ENCODE results near the gene RXFP4. TPM values are rescaled to one million over a fixed set of nuclear protein-coding genes. Genes with fewer than 3 reads are reported as not detected.

Gene RXFP4
- total RNA-seq, 1 donor from 2014 or later = not detected

GRCh38 chr1:155970531-155971167 lies 29.2 kb downstream of the RXFP4 start:
- TF ChIP-seq CTCF (IDR thresholded peaks at IDR 0.05; ENCODE audit: insufficient read depth, low read length, poor library complexity, severe bottlenecking) = no peak
- no peak for DNase-seq (ENCODE audit: low read depth)
- Histone ChIP-seq H3K27me3 (ENCODE audit: control insufficient read depth, insufficient read depth, low read length) (no peaks in the 10 kb centered on the region), H3K4me3 (ENCODE audit: low read depth, low read length) (no peak overlapping the region), H3K36me3 (ENCODE audit: control insufficient read depth, insufficient read depth, low read length) (no peaks in the 10 kb centered on the region)

- Histone ChIP-seq H3K36me3 (ENCODE audit: control insufficient read depth, insufficient read depth, low read length) (no peaks in the 10 kb centered on the region), H3K27me3 (ENCODE audit: control insufficient read depth, insufficient read depth, low read length) (no peaks in the 10 kb centered on the region), H3K4me3 (ENCODE audit: low read depth, low read length) (no peak overlapping the region)
- no peak for TF ChIP-seq CTCF (IDR thresholded peaks at IDR 0.05; ENCODE audit: insufficient read depth, low read length, poor library complexity, severe bottlenecking)
- no peak for DNase-seq (ENCODE audit: low read depth)
Measured at GRCh38 chr1:155971910-155972809, 30.7 kb downstream of the RXFP4 start.

GRCh38 chr1:155973723-155974122 lies 32.3 kb downstream of the RXFP4 start:
- no peak for DNase-seq (ENCODE audit: low read depth)
- no peaks in the 10 kb centered on the region for H3K27me3 ChIP-seq (ENCODE audit: control insufficient read depth, insufficient read depth, low read length)
- no peak overlapping the region for H3K4me3 ChIP-seq (ENCODE audit: low read depth, low read length)
- no peak for TF ChIP-seq CTCF (IDR thresholded peaks at IDR 0.05; ENCODE audit: insufficient read depth, low read length, poor library complexity, severe bottlenecking)
- no peaks in the 10 kb centered on the region for H3K36me3 ChIP-seq (ENCODE audit: control insufficient read depth, insufficient read depth, low read length)

GRCh38 chr1:155974208-155975115 lies 33.0 kb downstream of the RXFP4 start:
- no peak for TF ChIP-seq CTCF (IDR thresholded peaks at IDR 0.05; ENCODE audit: insufficient read depth, low read length, poor library complexity, severe bottlenecking)
- no peaks in the 10 kb centered on the region for H3K36me3 ChIP-seq (ENCODE audit: control insufficient read depth, insufficient read depth, low read length)
- no peak overlapping the region for H3K4me3 ChIP-seq (ENCODE audit: low read depth, low read length)

GRCh38 chr1:155975375-155976061 lies 34.1 kb downstream of the RXFP4 start:
- DNase-seq (ENCODE audit: low read depth) = no peak
- Histone ChIP-seq H3K27me3 (ENCODE audit: control insufficient read depth, insufficient read depth, low read length) (no peaks in the 10 kb centered on the region), H3K36me3 (ENCODE audit: control insufficient read depth, insufficient read depth, low read length) (no peaks in the 10 kb centered on the region), H3K4me3 (ENCODE audit: low read depth, low read length) (peak overlapping the region; percentile 84)
- no peak for TF ChIP-seq CTCF (IDR thresholded peaks at IDR 0.05; ENCODE audit: insufficient read depth, low read length, poor library complexity, severe bottlenecking)

More at GRCh38 chr1:155974208-155975115, 33.0 kb downstream of the RXFP4 start:
- H3K27me3 ChIP-seq (ENCODE audit: control insufficient read depth, insufficient read depth, low read length) = no peaks in the 10 kb centered on the region
- DNase-seq (ENCODE audit: low read depth) = no peak
